ENCODE data around the gene PCDH9.
A peak's percentile ranks its signal among the peaks of the same experiment; 100 is the strongest.

The PCDH9 gene

DNA sequence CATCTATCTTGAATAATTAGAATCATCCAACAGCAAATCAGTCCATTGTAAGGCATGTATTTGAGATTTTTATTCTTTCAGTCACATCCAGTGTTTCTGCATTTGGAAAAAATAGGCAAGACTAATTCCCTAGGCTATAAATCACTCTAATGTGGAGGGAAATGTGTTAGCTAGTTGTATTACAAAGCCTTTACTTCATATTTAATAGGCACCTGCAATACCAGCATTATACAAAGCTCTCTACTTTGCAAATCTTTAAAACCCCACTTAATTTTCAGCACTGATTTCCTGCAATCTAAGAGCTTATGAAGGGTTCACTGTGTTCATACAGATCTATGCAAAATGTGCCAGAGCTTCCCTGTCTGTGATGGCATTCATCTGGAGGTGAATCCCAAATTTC is 12.3 kb downstream of the PCDH9 start:
- no peaks in the 10 kb centered on the region for H3F3A ChIP-seq (ENCODE audit: insufficient read depth, low read length)
- peak overlapping the region; percentile 87 for H2AFZ ChIP-seq (ENCODE audit: low read length)
- H3K27ac ChIP-seq (ENCODE audit: low read depth, low read length, poor library complexity, severe bottlenecking) = no peak overlapping the region
- H4K20me1 ChIP-seq (ENCODE audit: insufficient read depth, low read length) = no peaks in the 10 kb centered on the region
- TF ChIP-seq, protein P1, sequence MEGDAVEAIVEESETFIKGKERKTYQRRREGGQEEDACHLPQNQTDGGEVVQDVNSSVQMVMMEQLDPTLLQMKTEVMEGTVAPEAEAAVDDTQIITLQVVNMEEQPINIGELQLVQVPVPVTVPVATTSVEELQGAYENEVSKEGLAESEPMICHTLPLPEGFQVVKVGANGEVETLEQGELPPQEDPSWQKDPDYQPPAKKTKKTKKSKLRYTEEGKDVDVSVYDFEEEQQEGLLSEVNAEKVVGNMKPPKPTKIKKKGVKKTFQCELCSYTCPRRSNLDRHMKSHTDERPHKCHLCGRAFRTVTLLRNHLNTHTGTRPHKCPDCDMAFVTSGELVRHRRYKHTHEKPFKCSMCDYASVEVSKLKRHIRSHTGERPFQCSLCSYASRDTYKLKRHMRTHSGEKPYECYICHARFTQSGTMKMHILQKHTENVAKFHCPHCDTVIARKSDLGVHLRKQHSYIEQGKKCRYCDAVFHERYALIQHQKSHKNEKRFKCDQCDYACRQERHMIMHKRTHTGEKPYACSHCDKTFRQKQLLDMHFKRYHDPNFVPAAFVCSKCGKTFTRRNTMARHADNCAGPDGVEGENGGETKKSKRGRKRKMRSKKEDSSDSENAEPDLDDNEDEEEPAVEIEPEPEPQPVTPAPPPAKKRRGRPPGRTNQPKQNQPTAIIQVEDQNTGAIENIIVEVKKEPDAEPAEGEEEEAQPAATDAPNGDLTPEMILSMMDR (IDR thresholded peaks at IDR 0.05; ENCODE audit: low read length) = no peak
- no peak for TF ChIP-seq EZH2 (IDR thresholded peaks at IDR 0.05; ENCODE audit: borderline replicate concordance, low read length)
- peaks cover 7% of the 10 kb centered on the region; the same call in 1 of the 2 replicates for H3K36me3 ChIP-seq (ENCODE audit: insufficient read depth, low read length)
- no peaks in the 10 kb centered on the region for H3K27me3 ChIP-seq (ENCODE audit: insufficient read depth, low read length)
- no peak overlapping the region for H3K4me2 ChIP-seq (ENCODE audit: low read length)
- no peak overlapping the region for H3K4me3 ChIP-seq (ENCODE audit: low read depth, low read length, poor library complexity, severe bottlenecking)
- no peaks in the 10 kb centered on the region for H3K9me2 ChIP-seq (ENCODE audit: low read depth, low read length)
- no peak overlapping the region for H3K9ac ChIP-seq (ENCODE audit: low read length)
- H3K4me1 ChIP-seq (ENCODE audit: insufficient read depth, low read length, severe bottlenecking) = peaks cover 33% of the 10 kb centered on the region
- peaks cover 13% of the 10 kb centered on the region; the same call in 1 of the 2 replicates for H3K9me3 ChIP-seq (ENCODE audit: low read length)
- H3K79me2 ChIP-seq (ENCODE audit: insufficient read depth, low read length) = no peaks in the 10 kb centered on the region

DNA sequence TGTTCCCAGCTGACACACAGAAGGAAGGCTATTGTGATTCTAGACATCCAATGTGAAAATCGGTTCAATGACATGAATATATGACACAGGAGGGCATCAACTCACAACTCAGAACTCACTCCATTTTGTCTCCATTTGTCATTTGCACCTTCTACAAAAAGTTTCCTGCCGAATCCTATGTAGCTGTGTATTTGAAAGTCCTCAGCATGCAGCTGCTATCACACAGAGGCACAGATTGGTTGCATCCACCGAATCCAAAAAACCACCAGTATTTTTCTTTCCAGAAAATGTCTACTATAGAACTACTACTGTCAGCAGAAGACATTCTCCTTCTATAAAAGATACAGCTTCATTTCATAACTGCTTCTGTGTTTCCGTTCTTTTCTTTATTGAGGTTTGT is 13.3 kb downstream of the PCDH9 start:
- Histone ChIP-seq H3K79me2 (ENCODE audit: insufficient read depth, low read length) (no peaks in the 10 kb centered on the region), H3K4me3 (ENCODE audit: low read depth, low read length, poor library complexity, severe bottlenecking) (no peak overlapping the region), H3K9me3 (ENCODE audit: low read length) (peaks cover 16% of the 10 kb centered on the region), H3K4me2 (ENCODE audit: low read length) (no peak overlapping the region), H3K9me2 (ENCODE audit: low read depth, low read length) (no peaks in the 10 kb centered on the region), H3K27me3 (ENCODE audit: insufficient read depth, low read length) (no peaks in the 10 kb centered on the region), H3K4me1 (ENCODE audit: insufficient read depth, low read length, severe bottlenecking) (peaks cover 23% of the 10 kb centered on the region), H3K27ac (ENCODE audit: low read depth, low read length, poor library complexity, severe bottlenecking) (no peak overlapping the region), H2AFZ (ENCODE audit: low read length) (0 out of 2 replicates have a peak overlapping the region, but pooled peaks have one; percentile 87), H3K36me3 (ENCODE audit: insufficient read depth, low read length) (peaks cover 6% of the 10 kb centered on the region; the same call in 1 of the 2 replicates), H3K9ac (ENCODE audit: low read length) (no peak overlapping the region), H4K20me1 (ENCODE audit: insufficient read depth, low read length) (no peaks in the 10 kb centered on the region), H3F3A (ENCODE audit: insufficient read depth, low read length) (no peaks in the 10 kb centered on the region)
- no peak for TF ChIP-seq EZH2 (IDR thresholded peaks at IDR 0.05; ENCODE audit: borderline replicate concordance, low read length)
- TF ChIP-seq, protein P1 (IDR thresholded peaks at IDR 0.05; ENCODE audit: low read length) = no peak

DNA sequence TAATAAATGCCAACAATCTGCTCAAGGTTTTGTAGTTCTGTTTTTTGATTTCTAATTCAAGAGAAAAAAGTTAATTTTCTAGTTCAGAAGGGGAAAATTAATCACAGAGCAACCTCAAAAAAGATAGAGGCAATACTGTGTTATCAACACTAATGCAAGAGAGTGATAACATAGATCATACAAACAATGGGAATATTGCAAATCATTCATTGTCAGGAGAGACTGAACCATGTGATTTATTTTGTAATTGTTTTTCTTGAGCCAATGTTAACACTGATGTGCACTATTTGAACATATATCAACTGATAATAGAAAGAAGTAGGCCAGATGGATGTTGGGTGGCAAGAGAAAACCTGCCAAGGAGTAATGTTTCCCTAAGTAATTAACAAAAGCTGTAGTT is 19.9 kb downstream of the PCDH9 start:
- H3K27ac ChIP-seq (ENCODE audit: low read depth, low read length, poor library complexity, severe bottlenecking) = no peak overlapping the region
- TF ChIP-seq EZH2 (IDR thresholded peaks at IDR 0.05; ENCODE audit: borderline replicate concordance, low read length) = no peak
- TF ChIP-seq, protein P1 (IDR thresholded peaks at IDR 0.05; ENCODE audit: low read length) = no peak

More for the DNA sequence above, 19.9 kb downstream of the PCDH9 start:
- Histone ChIP-seq H3K4me3 (ENCODE audit: low read depth, low read length, poor library complexity, severe bottlenecking) (no peak overlapping the region), H3K9ac (ENCODE audit: low read length) (no peak overlapping the region), H3K9me3 (ENCODE audit: low read length) (peaks cover 8% of the 10 kb centered on the region), H3K4me1 (ENCODE audit: insufficient read depth, low read length, severe bottlenecking) (peaks cover 1% of the 10 kb centered on the region), H3K36me3 (ENCODE audit: insufficient read depth, low read length) (no peaks in the 10 kb centered on the region), H4K20me1 (ENCODE audit: insufficient read depth, low read length) (no peaks in the 10 kb centered on the region), H2AFZ (ENCODE audit: low read length) (no peak overlapping the region), H3K27me3 (ENCODE audit: insufficient read depth, low read length) (no peaks in the 10 kb centered on the region), H3K79me2 (ENCODE audit: insufficient read depth, low read length) (no peaks in the 10 kb centered on the region), H3K4me2 (ENCODE audit: low read length) (no peak overlapping the region), H3F3A (ENCODE audit: insufficient read depth, low read length) (no peaks in the 10 kb centered on the region), H3K9me2 (ENCODE audit: low read depth, low read length) (no peaks in the 10 kb centered on the region)

All from OCI-LY1 (cell line).